MM.1S (cell line): ENCODE measurements around the gene RNF11.

Experiments
- DNase-seq: peaks from one replicate; pipeline ENCODE4 v3.0.0-alpha.2; 2015
- H2AFZ ChIP-seq: fragments of 300-600 bp; sonication (generic); 2 replicates; pipeline ENCODE4 v1.6.0; 2016; ENCODE audit warnings: antibody characterized with exemption, low read length
- H3F3A ChIP-seq: fragments of 300-600 bp; sonication (generic); 2 replicates; pipeline ENCODE4 v1.6.1; 2016; ENCODE audit warnings: mild to moderate bottlenecking, antibody characterized with exemption, low read length, moderate library complexity, mixed read lengths; ENCODE audit not compliant: insufficient read depth
- H3K27ac ChIP-seq: fragments of 300-600 bp; sonication (generic); 2 replicates; pipeline ENCODE4 v1.5.1; 2016; ENCODE audit warnings: mild to moderate bottlenecking, low read length
- H3K27me3 ChIP-seq: fragments of 300-600 bp; sonication (generic); replicated peaks from 2 replicates; pipeline ENCODE4 v1.6.0; 2016; ENCODE audit warnings: low read length; ENCODE audit not compliant: insufficient read depth
- H3K36me3 ChIP-seq: fragments of 300-600 bp; sonication (generic); replicated peaks from 2 replicates; pipeline ENCODE4 v1.6.1; 2016; ENCODE audit warnings: mild to moderate bottlenecking, low read length, mixed read lengths; ENCODE audit not compliant: insufficient read depth
- H3K4me1 ChIP-seq: fragments of 300-600 bp; sonication (generic); 2 replicates; pipeline ENCODE4 v1.6.1; 2016; ENCODE audit warnings: low read length, mixed read lengths
- H3K4me2 ChIP-seq: fragments of 300-600 bp; sonication (generic); 2 replicates; pipeline ENCODE4 v1.6.0; 2016; ENCODE audit warnings: low read depth, low read length
- H3K4me3 ChIP-seq: fragments of 300-600 bp; sonication (generic); 2 replicates; pipeline ENCODE4 v1.5.1; 2016; ENCODE audit warnings: low read length, mixed read lengths
- H3K79me2 ChIP-seq: fragments of 300-600 bp; sonication (generic); 2 replicates; pipeline ENCODE4 v1.6.1; 2016; ENCODE audit warnings: mixed run types, low read length, mixed read lengths
- H3K9ac ChIP-seq: fragments of 300-600 bp; sonication (generic); 2 replicates; pipeline ENCODE4 v1.6.1; 2016; ENCODE audit warnings: low read length, mixed read lengths
- H3K9me2 ChIP-seq: fragments of 300-600 bp; sonication (generic); replicated peaks from 2 replicates; pipeline ENCODE4 v1.6.1; 2016; ENCODE audit warnings: mild to moderate bottlenecking, low read length, mixed read lengths; ENCODE audit not compliant: insufficient read depth
- H3K9me3 ChIP-seq: fragments of 300-600 bp; sonication (generic); replicated peaks from 2 replicates; pipeline ENCODE4 v1.6.1; 2016; ENCODE audit warnings: mild to moderate bottlenecking, low read length, mixed read lengths; ENCODE audit not compliant: insufficient read depth
- H4K20me1 ChIP-seq: fragments of 300-600 bp; sonication (generic); 2 replicates; pipeline ENCODE4 v1.6.1; 2016; ENCODE audit warnings: mild to moderate bottlenecking, low read length, moderate library complexity, mixed read lengths; ENCODE audit not compliant: insufficient read depth
- CTCF ChIP-seq: fragments of 300-600 bp; sonication (generic); IDR thresholded peaks from 2 replicates; pipeline ENCODE4 v1.5.1; 2016; ENCODE audit warnings: antibody characterized with exemption, low read length, mixed read lengths
- EZH2 ChIP-seq: fragments of 300-600 bp; sonication (generic); optimal IDR thresholded peaks from 2 replicates; pipeline ENCODE3; 2017; ENCODE audit warnings: low read depth, mild to moderate bottlenecking, antibody characterized with exemption, low read length, mixed read lengths
- EZH2phosphoT487 ChIP-seq: fragments of 300-600 bp; sonication (generic); IDR thresholded peaks from 2 replicates; pipeline ENCODE4 v1.6.1; 2018; ENCODE audit warnings: antibody characterized with exemption, low read length

The RNF11 gene

DNA sequence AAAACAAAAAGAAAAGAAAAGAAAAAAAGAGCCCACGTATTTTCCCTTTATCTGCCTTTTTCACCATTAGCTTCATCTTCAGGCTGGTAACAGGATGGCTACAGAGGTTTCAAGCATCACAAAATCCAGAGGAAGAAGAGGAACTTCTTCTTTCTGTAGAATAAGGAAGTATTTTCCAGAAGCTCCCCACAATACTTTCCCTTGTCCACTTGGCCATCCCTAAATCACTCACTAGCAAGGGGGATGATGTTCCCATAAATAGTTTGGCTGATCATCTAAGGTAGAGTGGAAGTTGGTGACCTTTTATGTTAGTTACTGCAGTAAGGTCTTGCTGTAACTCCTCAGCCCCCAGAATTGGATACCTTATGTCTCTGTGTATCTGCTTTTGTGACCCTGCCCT lies 45.1 kb upstream of the RNF11 start:
- Histone ChIP-seq H3K36me3 (no peaks in the 10 kb centered on the region), H3K27me3 (no peaks in the 10 kb centered on the region), H3K9ac (no peak overlapping the region), H3F3A (no peaks in the 10 kb centered on the region), H3K4me3 (no peak overlapping the region), H3K9me2 (no peaks in the 10 kb centered on the region), H3K9me3 (no peaks in the 10 kb centered on the region), H3K79me2 (no peaks in the 10 kb centered on the region), H3K4me2 (no peak overlapping the region), H3K27ac (no peak overlapping the region), H3K4me1 (no peaks in the 10 kb centered on the region), H2AFZ (no peak overlapping the region), H4K20me1 (no peaks in the 10 kb centered on the region)
- no peak for TF ChIP-seq EZH2phosphoT487
- TF ChIP-seq CTCF, result no peak
- no peak for DNase-seq

GRCh38 chr1:51192213-51192843 lies 43.7 kb upstream of the RNF11 start:
- H2AFZ ChIP-seq, result no peak overlapping the region
- H3K36me3 ChIP-seq, result no peaks in the 10 kb centered on the region
- TF ChIP-seq EZH2phosphoT487 (no peak), CTCF (peak; percentile 68), EZH2 (no peak)
- peak; percentile 70 for DNase-seq
- no peaks in the 10 kb centered on the region for H3K9me2 ChIP-seq
- no peak overlapping the region for H3K9ac ChIP-seq
- no peak overlapping the region for H3K27ac ChIP-seq
- H3K9me3 ChIP-seq, result no peaks in the 10 kb centered on the region
- no peaks in the 10 kb centered on the region for H3K4me1 ChIP-seq
- no peak overlapping the region for H3K4me2 ChIP-seq
- no peaks in the 10 kb centered on the region for H3K27me3 ChIP-seq
- H3K4me3 ChIP-seq, result no peak overlapping the region
- no peaks in the 10 kb centered on the region for H3F3A ChIP-seq
- no peaks in the 10 kb centered on the region for H3K79me2 ChIP-seq
- no peaks in the 10 kb centered on the region for H4K20me1 ChIP-seq

DNA sequence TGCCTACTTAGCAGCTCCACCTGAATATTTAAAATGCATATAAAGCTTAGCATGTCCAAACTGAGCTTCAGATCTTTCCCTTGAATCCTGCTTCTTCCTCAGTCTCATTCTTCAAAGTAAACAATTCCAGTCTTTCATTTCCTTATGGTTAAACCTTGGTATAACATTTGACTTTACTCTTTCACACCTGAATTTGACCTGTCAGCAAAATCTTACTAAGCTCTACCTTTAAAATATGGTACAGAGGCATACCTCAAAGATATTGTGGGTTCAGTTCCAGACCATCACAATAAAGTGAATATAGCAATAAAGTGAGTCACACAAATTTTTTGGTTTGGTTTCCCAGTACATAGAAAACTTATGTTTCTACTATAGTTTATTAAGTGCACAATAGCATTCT lies 42.5 kb upstream of the RNF11 start:
- H3K9me3 ChIP-seq, result no peaks in the 10 kb centered on the region
- no peak overlapping the region for H3K27ac ChIP-seq
- H3K9ac ChIP-seq, result no peak overlapping the region
- H3K79me2 ChIP-seq, result no peaks in the 10 kb centered on the region
- H3K27me3 ChIP-seq, result no peaks in the 10 kb centered on the region
- DNase-seq, result no peak
- TF ChIP-seq EZH2 (no peak), CTCF (no peak), EZH2phosphoT487 (no peak)
- H3F3A ChIP-seq, result no peaks in the 10 kb centered on the region
- H3K9me2 ChIP-seq, result no peaks in the 10 kb centered on the region
- H3K4me2 ChIP-seq, result no peak overlapping the region
- H2AFZ ChIP-seq, result no peak overlapping the region
- no peak overlapping the region for H3K4me3 ChIP-seq
- H3K36me3 ChIP-seq, result no peaks in the 10 kb centered on the region
- H3K4me1 ChIP-seq, result no peaks in the 10 kb centered on the region
- H4K20me1 ChIP-seq, result no peaks in the 10 kb centered on the region
